HG02840 (cell line): ENCODE results near the gene XXYLT1.
"Not testable (repeated sequence)": the region's sequence is repeated elsewhere in the genome, so short reads cannot be mapped to it uniquely, and the experiment has no call there.

ENCODE experiments used
- ATAC-seq: cut with Tn5 transposase; IDR thresholded peaks from one replicate; pipeline ENCODE4 v1.9.1; 2021; ENCODE audit warnings: mild to moderate bottlenecking, moderate library complexity, moderate number of reproducible peaks; ENCODE audit not compliant: unreplicated experiment, low FRiP score

The XXYLT1 gene

DNA sequence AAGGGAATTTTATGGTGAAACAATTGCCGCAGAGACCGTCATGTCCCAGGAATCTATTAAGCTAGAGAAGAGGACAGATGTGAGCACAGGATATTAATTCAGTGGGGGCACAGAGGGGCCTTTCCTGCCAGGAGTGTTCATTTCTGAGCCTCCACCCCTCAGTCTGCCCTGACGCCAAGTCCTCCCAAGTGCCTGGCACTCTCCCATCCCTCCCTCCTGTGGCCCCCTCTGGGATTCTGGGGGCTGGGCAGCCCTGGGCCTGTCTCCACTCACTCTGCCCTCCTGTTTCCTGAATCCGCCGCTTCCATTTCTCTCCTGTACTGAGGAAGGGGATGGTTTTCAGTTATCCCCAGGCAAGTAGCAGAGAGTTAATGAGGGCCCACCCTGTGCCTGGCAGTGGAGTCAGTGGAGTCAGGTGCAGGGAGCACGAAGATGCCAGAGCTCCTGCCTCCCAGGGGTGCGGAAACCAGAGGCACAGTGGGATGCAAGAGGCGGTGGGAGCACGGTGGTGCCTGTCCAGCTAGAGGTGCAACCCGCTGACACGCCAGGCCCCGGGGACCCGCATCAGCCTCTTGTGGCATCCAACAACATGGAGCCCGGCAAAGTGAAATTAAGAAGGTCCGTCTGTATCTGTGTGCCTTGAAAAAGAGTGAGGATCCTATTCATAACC is 212.5 kb downstream of the XXYLT1 start:
- no peak for ATAC-seq

DNA sequence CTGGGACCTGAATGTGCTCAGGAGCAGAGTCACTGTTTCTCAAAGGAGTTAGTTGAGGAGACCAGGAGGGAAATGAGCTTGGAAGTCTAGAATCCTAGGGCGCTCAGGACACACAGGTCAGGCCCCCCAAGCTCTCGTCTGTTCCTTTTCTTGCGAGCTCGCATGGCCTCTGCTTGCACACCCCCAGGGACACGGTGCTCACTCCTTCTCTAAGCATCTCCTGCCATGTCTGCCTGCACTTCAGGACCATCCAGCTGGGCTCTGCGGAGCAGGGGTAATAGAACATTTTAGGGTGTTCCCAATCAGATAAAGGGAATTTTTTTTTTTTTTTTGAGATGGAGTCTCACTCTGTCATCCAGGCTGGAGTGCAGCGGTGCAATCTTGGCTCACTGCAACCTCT is 213.2 kb downstream of the XXYLT1 start:
- no peak for ATAC-seq

GRCh38 chr3:195056506-195056905 is 214.5 kb downstream of the XXYLT1 start:
- ATAC-seq, result no peak

DNA sequence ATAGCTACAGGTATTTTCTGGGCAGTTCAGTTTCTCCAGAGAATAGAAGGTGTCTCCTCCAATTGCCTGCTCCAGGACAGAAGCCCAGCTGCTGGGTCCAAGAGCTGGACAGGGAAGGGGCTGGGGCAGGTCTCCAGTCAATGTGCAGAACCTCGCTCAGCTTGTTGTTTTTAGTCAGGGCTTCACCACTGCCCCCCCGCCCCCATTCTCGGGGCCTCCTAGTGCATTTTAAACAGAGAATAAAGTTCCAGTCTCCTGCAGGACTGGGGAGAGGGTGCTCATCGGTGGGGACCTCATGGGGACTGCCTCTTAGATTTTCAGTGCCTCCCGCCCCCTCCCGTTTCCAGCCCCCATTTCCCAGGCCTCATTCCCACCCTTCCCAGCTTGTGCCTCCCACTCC is 216.6 kb downstream of the XXYLT1 start:
- no peak for ATAC-seq

DNA sequence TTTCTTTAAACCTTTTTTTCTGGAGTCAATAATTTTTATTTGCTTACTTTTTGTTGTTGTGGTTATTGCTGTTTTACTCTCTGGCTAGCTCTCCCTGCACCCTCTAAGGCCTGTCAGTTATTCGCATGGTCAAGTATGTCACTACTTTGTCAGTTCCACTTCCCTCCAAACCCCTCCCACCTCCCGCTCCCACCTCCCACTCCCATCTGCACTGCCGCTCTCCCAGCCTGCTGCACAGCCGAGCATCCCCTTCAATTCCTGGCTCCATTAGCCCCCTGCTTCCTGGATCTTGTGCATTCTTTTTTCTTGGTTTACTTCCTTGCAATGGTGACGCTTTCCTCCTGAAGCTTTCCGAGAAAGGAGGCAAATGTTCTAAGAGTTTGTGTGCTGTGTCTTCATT is 218.0 kb downstream of the XXYLT1 start:
- no peak for ATAC-seq

- ATAC-seq, result not testable (repeated sequence)
These were observed 220.7 kb downstream of the XXYLT1 start for GRCh38 chr3:195050296-195050695.

GRCh38 chr3:195048059-195048905 is 222.7 kb downstream of the XXYLT1 start:
- no peak for ATAC-seq

DNA sequence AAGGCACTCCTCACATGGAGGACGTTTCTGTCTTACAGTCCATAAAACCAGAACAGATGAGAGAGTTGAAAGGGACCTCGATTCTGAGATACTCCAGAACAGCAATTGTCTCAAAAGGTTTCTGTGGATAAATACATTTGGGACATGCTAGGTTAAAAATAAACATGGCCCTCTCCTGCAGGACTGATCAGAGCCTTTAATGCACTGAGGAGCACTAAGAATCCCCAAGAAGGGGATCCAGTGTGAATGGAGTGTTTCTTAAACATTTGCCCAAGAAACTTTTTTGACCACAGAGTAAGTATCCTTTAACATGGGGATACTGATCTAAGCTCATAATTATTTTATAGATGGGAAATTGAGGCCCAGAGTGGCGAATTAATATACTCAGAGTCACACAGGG is 223.4 kb downstream of the XXYLT1 start:
- ATAC-seq, result no peak

- no peak for ATAC-seq
These were observed 224.5 kb downstream of the XXYLT1 start for GRCh38 chr3:195046441-195046840.

DNA sequence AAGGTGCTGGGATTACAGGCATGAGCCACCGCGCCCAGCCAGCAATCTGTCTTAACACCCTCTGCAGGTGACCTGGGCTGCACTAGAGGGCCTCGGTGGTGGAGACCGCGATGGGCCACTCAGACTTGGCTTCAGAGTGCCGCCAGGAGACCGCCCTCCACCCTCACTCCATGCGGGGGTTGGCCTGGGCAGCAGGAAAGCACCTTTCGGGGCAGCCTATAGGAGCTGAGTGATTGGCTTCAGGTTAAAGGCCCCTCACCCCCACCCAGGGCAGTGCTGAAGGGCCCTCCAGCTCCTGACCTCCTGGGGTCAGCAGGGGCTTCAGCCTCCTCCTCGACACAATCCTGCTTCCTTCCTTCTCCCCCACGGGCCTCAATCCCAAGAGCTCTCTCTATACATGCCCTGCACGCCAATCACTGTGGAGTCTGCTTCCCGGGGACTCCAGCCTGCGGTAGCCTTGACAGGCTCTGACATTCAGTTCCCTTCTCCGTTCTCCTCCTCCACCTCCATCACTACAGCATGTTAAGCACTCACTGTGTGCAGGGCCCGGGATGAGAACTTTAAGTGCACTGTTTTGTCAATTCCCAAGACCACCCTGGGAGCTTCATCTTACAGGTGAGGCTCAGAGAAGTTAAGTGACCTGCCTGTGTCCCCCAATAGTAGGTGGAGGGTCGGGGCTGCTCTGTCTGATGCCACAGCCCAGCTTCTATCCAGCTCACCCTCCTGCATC is 225.3 kb downstream of the XXYLT1 start:
- no peak for ATAC-seq

DNA sequence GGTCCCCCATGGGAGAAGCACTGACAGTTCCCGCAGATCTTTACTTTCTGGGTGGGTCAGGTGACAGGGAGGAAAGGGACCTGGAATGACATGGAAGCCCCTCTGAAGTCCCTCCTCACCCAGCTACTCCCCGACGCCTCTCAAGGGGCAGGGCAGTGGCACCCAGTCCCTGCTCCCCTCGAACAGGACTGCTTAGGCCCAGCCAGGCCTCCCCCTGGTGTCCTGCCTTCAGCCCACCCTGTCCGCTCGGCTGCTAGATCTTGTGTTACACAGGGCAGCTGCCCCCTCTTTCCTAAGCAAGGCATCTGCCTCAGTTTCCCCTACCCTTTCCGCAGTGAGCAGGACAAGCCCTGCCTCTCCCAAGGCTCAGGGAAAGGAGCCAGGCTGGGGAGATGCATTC is 226.5 kb downstream of the XXYLT1 start:
- no peak for ATAC-seq

GRCh38 chr3:195043607-195044339 is 227.2 kb downstream of the XXYLT1 start:
- ATAC-seq, result no peak

DNA sequence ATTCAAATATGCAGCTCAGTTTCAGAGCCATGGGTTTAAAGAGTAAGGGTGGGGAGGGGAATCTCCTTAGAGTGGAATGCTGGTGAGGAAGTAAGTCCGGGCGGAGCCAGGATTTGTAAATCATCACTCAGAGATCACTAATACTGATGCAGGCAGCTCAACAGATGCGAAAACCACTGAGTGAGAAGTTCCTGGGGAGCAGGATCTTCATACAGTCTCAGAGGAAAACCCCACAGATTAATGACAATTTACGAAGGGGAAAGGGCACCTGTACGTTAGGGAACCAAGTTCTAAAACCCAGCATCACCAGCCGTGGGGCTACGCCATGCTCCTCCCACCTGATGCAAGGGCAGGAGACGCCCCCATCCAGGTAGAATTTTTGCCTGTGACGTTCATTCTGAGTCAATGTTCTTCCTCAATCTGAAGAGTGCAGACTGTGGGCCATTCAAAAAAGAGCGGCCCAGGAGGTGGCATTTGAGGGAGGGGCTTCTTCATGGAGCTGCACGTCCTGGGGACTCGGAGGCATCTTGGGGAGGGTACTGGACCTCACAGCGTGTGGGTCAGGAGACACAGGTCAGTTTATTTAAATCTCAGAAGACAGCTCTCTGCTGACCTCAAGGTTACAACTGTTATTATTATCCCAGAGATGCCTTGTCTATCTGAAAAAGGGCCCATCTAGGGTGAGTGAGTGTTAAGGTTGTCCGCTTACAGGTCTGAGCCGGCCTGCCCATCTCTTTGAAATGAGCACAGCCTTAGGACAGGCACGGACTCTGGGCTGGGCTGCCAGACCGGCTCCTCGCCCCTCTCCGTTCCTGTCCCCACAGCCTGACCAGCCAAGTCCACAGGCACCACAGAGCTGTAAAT is 228.0 kb downstream of the XXYLT1 start:
- ATAC-seq, result no peak

DNA sequence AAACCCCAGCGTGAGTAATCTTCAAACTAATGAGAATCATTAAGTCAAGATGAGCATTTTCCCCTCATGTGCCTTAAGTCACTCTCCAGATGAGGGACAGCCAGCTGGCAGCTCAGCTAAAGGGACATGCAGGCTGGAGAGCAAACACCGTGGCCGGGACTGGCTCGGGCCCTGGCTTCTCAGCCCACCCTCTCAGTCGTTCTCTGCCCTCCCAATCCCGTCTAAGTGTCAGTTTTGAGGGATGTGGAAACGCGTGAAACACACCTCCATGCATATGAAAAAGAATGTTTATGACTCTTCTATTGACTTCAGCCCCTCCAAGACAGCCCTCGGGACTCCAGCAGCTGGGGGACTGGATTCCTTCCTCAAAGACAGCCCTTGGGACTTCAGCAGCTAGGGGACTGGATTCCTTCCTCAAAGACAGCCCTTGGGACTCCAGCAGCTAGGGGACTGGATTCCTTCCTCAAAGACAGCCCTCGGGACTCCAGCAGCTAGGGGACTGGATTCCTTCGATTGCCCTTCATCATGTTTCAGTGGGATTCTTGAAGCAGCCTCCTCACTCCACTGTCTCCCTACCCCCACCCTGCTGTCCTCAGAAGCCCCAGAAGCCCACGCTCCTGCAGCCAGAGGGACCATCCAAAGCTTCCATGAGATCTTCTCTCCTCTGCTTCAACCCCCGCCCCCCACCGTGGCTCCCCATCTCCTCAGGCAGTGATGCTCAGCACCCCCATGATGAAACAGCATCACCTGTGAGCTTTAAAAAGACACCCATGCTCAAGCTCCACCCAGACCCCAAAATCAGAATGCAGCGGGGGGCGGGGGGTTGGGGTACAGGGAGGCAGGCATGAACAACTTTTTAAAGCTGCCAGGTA is 228.9 kb downstream of the XXYLT1 start:
- ATAC-seq, result no peak

DNA sequence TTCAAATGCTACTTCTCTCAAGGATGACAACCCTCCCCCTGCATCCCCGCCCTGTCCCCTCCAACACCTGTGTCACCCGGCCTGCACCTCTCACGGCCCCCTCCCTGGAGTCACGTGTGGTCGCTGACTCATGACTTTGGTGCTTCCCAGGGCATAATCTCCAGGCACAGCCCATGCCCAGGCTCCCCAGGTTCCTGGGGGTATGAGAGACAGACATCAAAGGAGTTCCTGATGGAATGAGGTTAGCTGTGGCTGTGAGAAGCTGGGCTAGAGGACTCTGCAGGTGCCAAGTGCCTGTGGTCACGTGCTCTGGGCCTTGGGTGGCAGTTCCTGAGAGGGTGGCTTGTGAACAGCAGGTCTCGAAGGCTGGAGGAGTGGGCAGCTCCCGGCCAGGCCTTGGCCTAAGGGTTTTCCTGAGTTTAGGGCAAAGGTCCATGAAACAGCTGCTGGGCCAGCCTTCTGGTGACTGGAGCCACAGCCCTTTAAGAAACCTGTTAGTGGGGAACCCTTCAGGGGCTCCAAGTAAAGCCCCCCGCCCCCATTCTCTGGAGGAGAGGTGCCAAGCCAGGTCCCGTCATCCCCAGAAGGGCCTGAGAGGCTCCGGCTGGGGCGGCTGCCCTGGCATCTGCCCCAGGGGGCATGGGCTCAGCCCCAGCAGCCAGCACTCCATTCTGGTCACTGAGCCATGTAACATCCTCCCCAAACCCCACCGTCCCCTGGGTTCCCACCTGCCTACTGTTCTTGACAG is 230.0 kb downstream of the XXYLT1 start:
- no peak for ATAC-seq

DNA sequence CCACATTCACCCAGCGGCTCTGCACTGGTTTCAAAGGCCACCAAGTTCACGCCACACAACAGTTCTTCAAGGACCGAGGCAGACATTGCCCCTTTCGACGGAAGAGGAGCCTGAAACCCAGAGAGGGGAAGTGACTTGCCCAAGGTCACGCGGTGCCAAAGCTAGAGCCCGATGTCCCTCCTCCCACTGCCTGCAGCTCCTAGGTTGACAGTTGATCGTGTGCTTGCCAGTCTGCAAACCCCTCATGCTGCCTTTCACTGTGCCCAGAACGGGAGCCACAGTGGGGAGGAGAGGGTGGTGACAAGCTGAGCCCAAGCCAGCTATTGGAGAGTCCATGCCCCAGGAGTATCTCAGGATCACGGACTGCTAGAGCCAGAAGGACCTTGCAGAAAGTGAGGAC is 230.9 kb downstream of the XXYLT1 start:
- no peak for ATAC-seq

DNA sequence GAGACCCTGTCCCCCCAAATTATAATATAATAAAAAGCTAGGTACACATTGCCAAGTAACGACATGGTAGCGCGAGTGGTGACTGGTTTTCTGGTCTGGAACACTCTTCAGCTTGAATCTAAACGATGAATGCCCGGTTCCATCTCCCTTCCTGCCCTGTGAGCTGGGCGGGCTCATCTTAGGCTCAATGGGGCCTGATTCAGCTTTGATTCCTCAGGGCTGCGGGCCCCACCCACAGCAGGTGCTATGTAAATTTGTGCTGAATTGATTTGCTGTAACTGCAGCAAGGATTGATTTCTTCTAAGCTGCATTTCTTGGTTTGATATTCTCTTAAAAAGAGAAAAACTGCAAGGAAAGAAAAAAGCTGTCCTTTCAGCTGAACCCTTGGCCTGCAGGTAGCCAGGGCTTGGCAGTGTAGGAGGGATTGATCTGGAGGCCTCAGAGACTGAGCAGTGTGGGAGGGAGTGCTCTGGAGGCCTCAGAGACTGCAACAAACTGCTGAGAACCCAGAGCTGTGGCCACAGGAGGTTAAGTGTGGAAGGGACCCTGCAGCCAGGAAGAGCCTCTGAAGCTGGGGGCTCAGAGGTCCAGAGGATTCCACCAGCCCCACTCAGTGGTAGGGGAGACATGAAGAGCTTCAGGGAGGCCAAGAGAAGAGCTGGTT is 231.6 kb downstream of the XXYLT1 start:
- ATAC-seq, result no peak

GRCh38 chr3:195038161-195038560 is 232.8 kb downstream of the XXYLT1 start:
- no peak for ATAC-seq
